HG02798 (cell line): Measurements from ENCODE around the gene RFK.
"Not testable (repeated sequence)": the region's sequence is repeated elsewhere in the genome, so short reads cannot be mapped to it uniquely, and the experiment has no call there.

Experiments
- ATAC-seq: cut with Tn5 transposase; IDR thresholded peaks from one replicate; pipeline ENCODE4 v1.9.1; 2021; ENCODE audit warnings: mild to moderate bottlenecking; ENCODE audit not compliant: unreplicated experiment, poor library complexity

The RFK gene

DNA sequence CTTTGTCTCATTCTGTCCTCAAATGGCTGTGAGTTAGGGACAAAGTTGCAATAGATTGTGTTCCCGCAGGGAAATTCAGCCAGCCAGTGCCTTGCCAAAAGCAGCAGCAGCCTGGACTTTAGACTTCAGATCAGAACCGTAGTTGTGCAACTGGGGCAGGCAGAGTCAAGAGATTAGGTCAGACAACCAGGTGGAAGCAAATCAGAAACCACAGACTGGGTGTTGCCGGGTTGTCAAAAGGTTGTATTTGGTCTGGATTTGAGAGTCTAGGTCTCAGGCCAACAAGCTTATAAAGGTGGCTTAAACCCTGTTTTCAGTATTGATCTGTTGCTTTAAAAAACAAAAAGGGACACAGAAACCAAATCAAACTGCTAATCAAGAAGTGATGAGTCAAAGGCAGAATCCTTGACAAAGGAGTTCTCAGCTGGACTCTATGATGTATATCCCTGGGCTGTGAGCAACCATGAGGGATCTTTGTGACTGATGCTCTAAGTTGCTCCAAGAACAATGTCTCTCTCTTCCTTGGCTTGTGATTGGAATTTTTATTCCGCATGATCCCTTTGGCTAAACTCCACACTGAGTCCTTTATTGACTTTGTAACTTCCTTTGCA, 20.9 kb downstream of the RFK start:
- no peak for ATAC-seq

DNA sequence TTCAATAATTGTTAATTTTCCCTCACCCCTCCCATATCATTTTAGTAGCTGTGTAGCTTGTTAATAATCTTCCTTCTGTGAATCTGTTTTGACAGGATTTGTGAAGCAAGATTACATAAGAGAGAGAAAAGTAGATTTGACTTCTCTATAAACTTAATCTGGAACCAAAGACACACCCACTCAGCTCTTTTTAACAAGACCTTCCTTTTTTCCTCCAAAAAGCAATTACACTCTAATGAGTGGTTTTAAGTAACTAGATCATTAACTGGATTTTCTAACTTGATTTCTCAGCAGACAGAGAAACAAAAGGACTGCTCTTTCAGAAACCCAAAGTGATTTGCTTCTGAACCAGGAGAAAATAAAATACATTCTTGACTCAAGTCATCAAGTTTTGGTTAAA, 21.9 kb downstream of the RFK start:
- ATAC-seq = no peak

DNA sequence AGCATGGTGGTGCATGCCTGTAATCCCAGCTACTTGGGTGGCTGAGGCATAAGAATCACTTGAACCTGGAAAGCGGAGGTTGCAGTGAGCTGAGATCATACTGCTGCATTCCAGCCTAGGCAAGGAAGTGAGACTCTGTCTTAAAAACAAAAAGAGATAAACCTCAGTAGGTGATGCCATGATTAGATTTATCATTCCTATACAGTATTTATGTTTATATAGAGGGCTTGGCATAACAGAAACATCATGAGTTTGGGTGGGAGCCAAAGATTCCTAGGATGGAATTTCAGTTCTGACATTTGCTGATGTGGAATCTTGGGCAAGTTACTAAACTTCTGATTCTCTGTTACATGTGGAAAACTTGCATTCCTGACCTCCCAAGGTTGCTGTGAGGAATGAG, 22.3 kb downstream of the RFK start:
- ATAC-seq = no peak

DNA sequence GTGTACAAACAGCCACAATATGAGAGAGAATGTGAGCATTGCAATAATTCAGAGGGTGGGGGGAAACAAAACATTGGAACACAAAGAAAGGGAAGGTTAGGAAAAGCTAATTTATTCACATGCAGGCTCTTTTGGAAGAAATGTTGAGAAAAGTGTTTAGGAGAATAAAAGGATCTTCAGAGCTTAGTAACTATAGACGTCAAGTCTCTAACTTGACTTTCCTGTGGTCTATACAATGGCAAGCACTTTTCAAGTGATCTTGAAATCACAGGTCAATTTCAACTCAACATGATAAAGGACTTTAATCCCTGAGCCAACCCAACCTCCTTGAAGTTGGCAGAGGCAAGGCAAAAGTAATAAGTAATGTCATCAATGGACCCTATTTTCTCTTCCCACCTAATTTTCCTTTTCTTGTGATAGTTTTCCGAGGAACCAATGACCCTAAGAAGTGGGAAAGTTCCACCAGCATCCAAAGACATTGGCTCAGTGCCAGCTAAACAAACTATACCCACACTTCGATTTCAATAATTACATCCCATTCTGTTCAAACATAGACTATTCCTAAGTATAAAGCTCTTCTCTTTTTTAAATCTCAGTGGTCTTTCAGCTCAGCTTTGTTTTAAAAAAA, 23.7 kb downstream of the RFK start:
- ATAC-seq = no peak

DNA sequence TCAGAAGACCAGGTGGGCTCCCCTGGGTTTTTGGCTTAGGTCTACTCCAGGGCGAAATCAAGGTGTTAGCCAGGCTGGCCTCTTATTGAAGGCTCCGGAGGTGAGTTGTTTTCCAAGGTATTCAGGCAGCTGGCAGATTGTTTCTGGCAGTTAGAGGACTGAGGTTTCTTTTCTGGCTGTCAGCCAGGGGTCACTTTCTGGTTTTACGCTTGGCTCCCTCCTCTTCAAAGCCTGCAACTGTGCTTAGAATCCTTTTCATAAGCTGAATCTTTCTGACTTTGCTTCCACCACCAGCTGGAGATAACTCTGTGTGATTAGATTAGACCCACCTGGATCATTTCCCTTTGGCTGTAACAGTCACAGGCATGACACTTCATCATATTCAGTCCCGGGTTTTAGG, 24.6 kb downstream of the RFK start:
- ATAC-seq = no peak

DNA sequence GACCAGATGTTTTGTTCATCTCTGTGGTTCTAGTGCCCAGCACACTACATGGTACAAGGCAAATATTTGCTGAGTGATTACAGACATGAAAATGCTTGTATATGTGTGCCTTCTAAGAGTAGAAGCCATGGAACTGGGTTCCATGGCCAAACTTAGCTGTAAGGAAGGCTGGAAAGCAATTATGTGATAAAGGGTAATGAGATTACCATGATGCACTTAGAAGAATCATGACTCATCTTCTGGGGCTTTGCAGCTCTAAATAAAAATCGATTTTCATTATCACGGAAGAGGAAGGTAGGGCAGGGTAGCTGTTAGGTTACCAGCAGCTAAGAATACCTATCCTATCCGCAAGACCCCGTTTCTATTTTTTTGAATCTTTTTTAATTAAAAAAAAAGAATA, 28.0 kb downstream of the RFK start:
- ATAC-seq = no peak

DNA sequence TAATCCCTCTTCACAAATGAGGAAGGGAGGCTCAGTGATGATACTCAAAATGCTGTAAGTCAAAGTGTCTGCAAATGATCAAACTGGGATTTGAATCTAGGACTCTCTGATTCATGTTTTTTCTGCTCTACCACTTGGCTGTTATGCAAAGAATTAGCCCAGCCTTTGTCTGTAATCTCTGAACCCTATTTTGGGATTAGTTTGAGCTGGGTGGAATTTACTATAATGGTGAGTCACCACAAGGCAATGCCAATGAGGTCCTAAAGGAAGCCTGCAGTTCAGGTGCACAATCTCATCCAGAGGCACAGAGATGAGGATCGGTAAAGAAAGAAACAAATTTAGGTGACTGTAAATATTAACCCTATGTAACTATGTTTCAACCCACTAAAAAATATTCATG, 29.2 kb downstream of the RFK start:
- ATAC-seq = no peak

DNA sequence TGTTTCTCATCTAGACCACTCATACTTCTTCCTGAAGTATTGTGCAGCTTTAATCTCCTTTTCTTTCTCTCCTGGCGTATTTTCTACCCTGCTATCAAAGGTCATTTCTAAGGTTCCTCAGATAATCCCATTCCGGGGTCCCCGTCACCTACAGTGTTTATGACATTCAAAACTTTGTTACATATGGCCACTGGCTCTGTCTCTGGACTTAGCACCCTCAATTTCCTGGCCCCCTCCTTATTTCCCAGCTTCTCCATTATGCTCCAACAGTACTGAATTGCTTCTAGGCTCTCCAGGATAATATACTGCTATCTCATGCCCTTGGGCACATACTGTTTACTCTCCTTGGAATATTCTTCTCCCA, 31.2 kb downstream of the RFK start:
- no peak for ATAC-seq

DNA sequence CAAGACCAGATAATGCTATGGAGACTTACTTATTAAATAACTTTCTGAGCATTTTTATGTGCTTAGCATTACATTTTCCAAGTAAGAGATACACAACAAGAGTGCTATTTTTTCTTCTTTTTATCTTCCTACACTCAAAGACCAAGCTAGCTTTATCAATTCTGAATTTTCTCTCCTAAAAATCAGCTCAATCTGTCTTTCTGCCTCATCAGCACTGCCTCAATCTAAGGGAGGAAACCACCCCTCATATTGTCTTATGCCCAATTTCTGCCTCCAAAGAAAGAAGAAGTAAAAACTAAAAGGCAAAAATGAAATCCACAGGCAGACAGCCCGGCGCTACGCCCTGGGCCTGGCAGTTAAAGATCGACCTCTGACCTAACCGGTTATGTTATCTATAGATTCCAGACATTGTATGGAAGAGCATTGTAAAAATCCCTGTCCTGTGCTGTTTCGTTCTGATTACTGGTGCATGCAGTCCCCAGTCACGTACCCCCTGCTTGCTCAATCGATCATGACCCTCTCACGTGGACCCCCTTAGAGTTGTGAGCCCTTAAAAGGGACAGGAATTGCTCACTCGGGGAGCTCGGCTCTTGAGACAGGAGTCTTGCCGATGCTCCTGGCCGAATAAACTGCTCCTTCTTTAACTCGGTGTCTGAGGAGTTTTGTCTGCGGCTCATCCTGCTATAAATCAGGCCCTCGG, 31.7 kb downstream of the RFK start:
- not testable (repeated sequence) for ATAC-seq

DNA sequence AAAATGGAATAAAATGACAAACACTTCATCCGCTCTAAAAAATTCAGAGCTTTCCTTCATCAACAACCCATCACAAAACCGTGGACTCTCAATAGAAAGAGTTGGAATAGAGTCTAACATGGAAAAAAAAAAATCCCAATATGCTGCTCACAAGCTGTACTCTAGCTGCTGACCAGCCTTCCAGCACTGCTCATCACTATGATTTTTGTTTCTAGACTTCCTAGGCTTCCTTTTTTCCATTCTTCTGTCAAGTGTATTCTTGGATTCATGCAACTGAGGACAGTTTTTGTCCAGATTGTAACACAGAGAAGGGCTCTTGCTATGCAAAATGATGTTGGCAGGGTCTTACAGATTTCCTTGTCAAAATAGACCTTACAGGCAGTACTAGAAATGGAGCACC, 34.5 kb downstream of the RFK start:
- ATAC-seq = no peak

DNA sequence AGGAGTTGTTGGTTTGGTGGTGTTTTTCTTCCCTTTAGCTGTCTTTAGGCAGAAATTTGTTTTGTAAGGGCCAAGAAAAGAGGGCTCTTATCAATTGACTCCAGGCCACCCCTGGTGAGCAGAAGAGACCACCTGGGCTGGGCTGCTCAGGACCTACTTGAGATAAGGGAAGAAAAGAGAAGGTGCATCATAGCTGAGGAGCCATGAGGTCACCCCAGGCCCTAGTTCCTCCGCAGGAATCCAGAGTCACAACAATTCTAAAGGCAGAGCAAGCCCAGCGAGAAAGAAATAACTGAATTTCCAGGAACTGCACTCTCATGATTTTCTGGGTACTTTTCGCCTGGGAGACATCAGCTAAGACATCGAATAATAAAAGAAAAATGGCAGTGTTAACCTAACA, 34.9 kb downstream of the RFK start:
- no peak for ATAC-seq

DNA sequence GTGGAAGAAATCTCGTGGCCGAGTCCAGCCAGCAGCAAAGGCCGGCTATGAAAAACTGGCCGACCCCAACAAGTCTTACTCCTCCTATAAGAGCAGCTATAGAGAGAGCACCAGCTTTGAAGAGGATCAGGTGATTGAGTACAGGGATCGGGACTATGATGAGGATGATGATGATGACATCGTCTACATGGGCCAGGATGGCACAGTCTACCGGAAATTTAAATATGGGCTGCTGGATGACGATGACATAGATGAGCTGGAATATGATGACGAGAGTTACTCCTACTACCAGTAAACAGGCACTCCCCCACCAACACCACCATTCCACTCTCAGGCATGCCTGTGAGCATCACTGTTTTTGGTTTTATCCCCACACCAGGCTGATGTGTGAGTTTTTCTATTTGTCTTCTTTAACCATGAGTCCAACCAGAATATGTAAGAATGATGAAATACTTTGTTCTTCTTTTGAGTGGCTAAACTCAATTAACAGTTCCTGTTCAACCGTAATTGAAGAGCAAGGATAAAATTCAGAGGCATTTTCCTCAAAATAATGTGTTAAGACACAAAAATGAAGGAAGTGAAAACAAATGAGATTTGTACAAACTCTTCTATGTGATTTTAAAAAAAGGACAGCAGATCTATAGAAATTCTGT, 35.5 kb downstream of the RFK start:
- ATAC-seq = no peak

DNA sequence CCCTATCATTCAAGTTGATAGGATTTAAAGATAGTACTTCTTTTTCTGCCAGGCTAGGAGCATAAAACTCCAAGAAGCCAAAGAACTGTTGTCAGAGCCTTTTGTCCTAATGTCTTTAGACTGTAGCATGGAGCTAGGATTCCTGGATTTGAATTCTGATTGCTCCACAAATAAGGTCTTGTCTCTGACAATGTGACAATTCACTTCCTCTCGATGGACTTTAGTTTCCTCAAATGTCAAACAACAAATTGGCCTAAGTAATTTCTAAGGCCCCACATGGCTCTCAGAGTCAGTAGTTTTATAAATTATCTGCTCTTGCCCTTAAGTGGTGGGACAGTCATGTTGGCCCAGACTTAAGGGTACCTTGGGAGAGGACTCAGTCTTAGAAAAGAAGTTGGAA, 36.7 kb downstream of the RFK start:
- ATAC-seq = no peak

DNA sequence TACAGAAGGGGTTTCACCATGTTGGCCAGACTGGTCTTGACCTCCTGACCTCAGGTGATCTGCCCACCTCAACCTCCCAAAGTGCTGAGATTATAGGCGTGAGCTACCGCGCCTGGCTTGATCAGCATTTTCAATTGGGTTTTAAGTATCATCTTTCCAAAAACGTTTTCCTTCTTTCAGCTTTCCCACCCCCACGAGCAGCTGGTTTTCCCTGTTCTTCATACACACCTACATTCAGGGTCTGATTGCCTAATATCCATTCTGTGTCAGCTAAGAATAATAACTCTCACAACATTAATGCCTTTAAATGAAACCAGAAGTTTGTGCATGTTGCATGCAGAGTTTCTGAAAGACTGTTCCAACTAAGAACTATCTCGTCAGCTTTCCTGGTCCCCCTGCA, 38.3 kb downstream of the RFK start:
- ATAC-seq = no peak

DNA sequence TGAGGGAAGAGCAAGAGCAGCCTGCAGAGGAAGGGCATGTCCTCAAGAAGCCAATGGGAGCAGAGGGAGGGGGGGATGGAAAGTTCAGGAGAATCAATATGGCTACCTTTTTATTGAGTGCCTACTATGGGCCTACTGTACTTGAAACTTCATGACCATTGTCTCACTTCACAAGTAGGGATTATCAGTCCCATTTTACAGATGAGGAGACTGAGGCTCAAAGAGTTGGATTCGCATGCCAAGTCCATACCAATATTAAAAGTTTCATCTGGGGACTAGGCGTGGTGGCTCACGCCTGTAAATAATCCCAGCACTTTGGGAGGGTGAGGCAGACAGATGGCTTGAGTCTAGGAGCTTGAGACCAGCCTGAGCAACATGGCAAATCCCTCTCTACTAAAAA, 40.0 kb downstream of the RFK start:
- no peak for ATAC-seq

DNA sequence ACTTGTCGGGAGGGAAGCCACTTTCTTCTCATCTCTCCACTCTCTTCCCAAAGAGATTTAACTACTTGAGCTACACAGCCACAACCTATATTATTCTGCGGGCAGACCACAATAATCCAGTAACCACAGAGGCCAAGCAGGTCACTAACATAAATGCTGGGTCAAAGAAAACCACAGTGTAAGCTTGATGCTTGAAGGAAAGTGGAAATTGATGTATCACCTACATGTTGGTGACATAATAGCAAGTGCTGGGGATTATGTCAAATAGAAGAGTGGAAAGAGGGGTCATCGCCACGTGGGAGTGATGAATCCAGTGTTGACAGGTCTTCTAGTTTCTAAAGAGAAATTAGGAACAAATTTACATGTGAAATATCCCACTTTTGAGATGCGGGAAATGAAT, 40.9 kb downstream of the RFK start:
- ATAC-seq = no peak

DNA sequence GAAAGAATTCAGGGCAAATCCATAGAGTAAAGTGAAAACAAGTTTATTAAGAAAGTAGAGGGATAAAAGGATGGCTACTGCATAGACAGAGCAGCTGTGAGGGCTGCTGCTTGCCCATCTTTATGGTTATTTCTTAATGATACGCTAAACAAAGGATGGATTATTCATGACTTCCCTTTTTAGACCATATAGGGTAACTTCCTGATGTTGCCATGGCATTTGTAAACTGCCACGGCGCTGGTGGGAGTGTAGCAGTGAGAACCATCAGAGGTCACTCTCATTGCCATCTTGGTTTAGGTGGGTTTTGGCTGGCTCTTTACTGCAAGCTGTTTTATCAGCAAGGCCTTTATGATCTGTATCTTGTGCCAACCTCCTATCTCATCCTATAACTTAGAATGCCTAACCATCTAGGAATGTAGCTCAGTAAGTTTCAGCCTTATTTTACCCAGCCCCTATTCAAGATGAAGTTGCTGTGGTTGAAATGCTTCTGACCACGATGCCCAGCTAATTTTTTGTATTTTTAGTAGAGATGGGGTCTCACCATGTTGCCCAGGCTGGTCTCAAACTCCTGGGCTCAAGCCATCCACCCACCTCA, 42.1 kb downstream of the RFK start:
- no peak for ATAC-seq

DNA sequence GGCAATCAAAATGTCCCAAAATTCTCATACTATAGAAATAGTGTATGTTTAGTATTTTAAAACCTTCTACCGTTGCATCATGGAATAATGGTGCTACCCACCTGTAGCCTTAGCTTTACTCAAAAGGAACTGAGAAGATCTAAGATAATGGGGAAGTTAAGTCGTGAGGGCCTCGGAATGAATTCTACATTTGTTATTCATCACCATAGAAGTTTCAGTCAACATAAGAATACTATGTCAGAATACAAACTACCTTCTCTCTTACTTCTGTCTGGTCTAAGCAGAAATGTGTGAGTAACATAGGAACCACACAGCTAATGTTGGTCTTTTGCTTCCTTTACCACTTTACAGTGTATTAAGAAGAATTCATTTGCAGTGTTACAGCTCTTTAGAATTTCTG, 43.2 kb downstream of the RFK start:
- ATAC-seq = no peak

DNA sequence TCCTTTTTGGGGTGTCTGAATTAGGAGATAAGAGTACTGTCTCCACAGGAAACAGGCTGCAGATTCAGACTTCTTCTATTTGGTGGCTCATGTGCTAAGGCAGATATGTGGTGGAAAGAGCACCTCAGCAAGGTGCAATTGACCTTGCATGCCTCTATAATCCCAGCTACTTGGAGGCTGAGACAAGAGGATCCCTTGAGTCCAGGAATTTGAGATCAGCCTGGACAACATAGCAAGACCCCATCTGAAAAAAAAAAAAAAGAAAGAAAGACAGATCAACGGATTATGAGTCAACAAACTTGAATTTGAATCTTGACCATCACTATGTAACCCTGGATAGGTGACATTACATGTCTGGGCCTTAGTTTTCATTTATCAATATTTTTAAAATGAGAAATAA, 44.4 kb downstream of the RFK start:
- no peak for ATAC-seq

DNA sequence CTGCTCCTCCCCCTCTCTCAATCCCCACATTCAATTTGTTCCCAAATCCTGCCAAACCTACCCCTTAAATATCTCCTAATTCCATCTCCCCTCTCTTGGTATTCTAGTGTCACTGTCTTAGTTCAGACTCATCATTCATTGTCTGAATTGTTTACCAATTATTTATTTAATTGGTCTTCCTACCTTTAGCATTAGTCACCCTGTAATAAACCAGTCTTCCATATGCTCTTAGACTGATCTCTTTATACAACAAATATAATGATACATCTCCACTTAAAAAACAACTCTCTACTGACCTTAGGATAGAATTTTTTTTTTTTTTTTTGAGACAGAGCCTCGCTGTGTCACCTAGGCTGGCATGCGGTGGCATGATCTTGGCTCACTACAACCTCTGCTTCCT, 51.4 kb downstream of the RFK start:
- ATAC-seq = no peak

DNA sequence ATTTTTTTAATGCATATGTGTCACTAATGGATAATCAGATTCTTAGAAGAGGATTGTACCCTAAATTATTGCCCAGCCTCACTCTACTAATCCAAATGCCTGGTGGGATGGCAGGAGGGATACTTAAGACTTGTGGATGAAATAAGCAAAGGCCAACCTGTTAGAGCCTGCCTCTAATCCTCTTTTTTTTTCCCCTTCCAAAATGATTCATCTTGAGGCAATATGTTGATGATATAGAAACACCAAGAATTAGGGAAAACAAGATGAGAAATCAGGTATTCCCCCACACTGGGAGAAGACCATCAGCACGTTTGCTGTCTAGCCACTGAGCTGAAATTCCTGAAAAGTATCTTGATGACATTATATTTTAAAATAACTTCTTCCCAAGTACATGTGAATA, 52.0 kb downstream of the RFK start:
- ATAC-seq = no peak
